K562 (cell line): Measurements from ENCODE around the gene KLK14. TPM values are rescaled to one million over a fixed set of nuclear protein-coding genes. Genes with fewer than 3 reads are reported as not detected.

Experiments used
- CBX8 ChIP-seq: fragments of 200-600 bp; sonication (generic); IDR thresholded peaks from 2 replicates; pipeline ENCODE4 v1.6.1; 2012; ENCODE audit warnings: borderline replicate concordance, mixed run types, low read depth, mild to moderate bottlenecking, moderate library complexity, mixed read lengths, low read length, control low read depth, inconsistent platforms; ENCODE audit not compliant: poor library complexity, severe bottlenecking; ENCODE audit errors: extremely low read depth
- FOXO4 ChIP-seq: fragments of 450-650 bp; formaldehyde crosslinking; IDR thresholded peaks from 2 replicates; pipeline ENCODE4 v1.4.0; 2020; ENCODE audit warnings: mild to moderate bottlenecking, moderate library complexity
- MAX ChIP-seq: sonication (generic); formaldehyde crosslinking; IDR thresholded peaks from 2 replicates; pipeline ENCODE4 v1.9.0; 2022; ENCODE audit warnings: mild to moderate bottlenecking, missing genetic modification reagents
- NBN ChIP-seq: fragments of 450-650 bp; IDR thresholded peaks from 2 replicates; pipeline ENCODE4 v1.6.1; 2016; ENCODE audit warnings: low read depth, mild to moderate bottlenecking
- OTX1 ChIP-seq: fragments of 450-650 bp; formaldehyde crosslinking; IDR thresholded peaks from 2 replicates; pipeline ENCODE4 v1.4.0; 2022; ENCODE audit warnings: mild to moderate bottlenecking
- PCBP2 ChIP-seq: fragments of 200-400 bp; formaldehyde crosslinking; IDR thresholded peaks from 2 replicates; pipeline ENCODE4 v1.6.1; 2018; ENCODE audit warnings: low read length, low read depth, mild to moderate bottlenecking, moderate library complexity; ENCODE audit not compliant: poor library complexity, severe bottlenecking
- PHB2 ChIP-seq: fragments of 450-650 bp; IDR thresholded peaks from 2 replicates; pipeline ENCODE4 v1.6.1; 2017; ENCODE audit warnings: low read depth
- POLR2H ChIP-seq: IDR thresholded peaks from 2 replicates; pipeline ENCODE4 v1.6.1; 2016; ENCODE audit warnings: missing genetic modification characterization, low read depth, mild to moderate bottlenecking, control low read depth, missing compliant biosample characterization, moderate library complexity
- PTBP1 ChIP-seq: fragments of 200-400 bp; formaldehyde crosslinking; IDR thresholded peaks from 2 replicates; pipeline ENCODE4 v1.6.1; 2017; ENCODE audit warnings: low read depth, low read length
- RBBP5 ChIP-seq: fragments of 200-600 bp; sonication (generic); IDR thresholded peaks from 2 replicates; pipeline ENCODE4 v1.6.1; 2012; ENCODE audit warnings: borderline replicate concordance, mild to moderate bottlenecking, low read length, control low read depth, inconsistent platforms; ENCODE audit not compliant: insufficient read depth, poor library complexity, severe bottlenecking
- SMARCA5 ChIP-seq: fragments of 450-650 bp; IDR thresholded peaks from 2 replicates; pipeline ENCODE4 v1.6.1; 2016
- SMARCB1 ChIP-seq: IDR thresholded peaks from 2 replicates; pipeline ENCODE4 v1.6.1; 2011; ENCODE audit warnings: improper control_type of control experiment, low read depth; ENCODE audit not compliant: insufficient read length
- SPI1 ChIP-seq: IDR thresholded peaks from 2 replicates; pipeline ENCODE4 v1.6.1; 2011; ENCODE audit warnings: low read depth, low read length, control low read depth, borderline replicate concordance
- SREBF2 ChIP-seq: sonication (generic); formaldehyde crosslinking; IDR thresholded peaks from 2 replicates; pipeline ENCODE4 v1.4.0; 2020; ENCODE audit warnings: mild to moderate bottlenecking, missing genetic modification reagents
- TGIF2 ChIP-seq: sonication (generic); formaldehyde crosslinking; IDR thresholded peaks from 2 replicates; pipeline ENCODE4 v1.8.1; 2022; ENCODE audit warnings: mild to moderate bottlenecking, missing genetic modification reagents, moderate library complexity
- TSHZ1 ChIP-seq: fragments of 250-450 bp; sonication (Bioruptor Pico); IDR thresholded peaks from 2 replicates; pipeline ENCODE4 v1.4.0; 2020; ENCODE audit warnings: mild to moderate bottlenecking, moderate library complexity
- ZEB2 ChIP-seq: fragments of 450-650 bp; IDR thresholded peaks from 2 replicates; pipeline ENCODE4 v1.6.1; 2016
- ZNF217 ChIP-seq: sonication (generic); formaldehyde crosslinking; IDR thresholded peaks from 2 replicates; pipeline ENCODE4 v1.8.0; 2022; ENCODE audit warnings: mild to moderate bottlenecking, missing genetic modification reagents
- polyA plus RNA-seq, 8 experiments: library from polyadenylated mRNA; depleted of rRNA in 4 of 8; stranded (reverse) in 5 of 8; unstranded in 3 of 8; fragments of >200 nt; fragmentation: Nextera tagmentation in 2 of 8; fragmentation: Illumina TruSeq in 1 of 8; extraction: Ambion mirVana in 2 of 8; extraction: Trizol in 1 of 8; gene quantifications; 2 replicates each; pipeline versions ENCODE4 v1.2.1 to v1.2.3, GENCODE V29; 2011 to 2014; ENCODE audit warnings: inconsistent platforms in 1 of 8, missing spikeins in 1 of 8
- total RNA-seq, 7 experiments: library from RNA; depleted of rRNA in 6 of 7; stranded (reverse); fragments of >200 nt in 6 of 7; fragmentation: Illumina TruSeq in 2 of 7; extraction: Trizol in 2 of 7; gene quantifications; 2 replicates each; pipeline versions ENCODE4 v1.2.1 to v1.2.3, GENCODE V29; 2011 to 2021; ENCODE audit warnings: low replicate concordance in 1 of 7
- TF ChIP-seq, protein P1 (sequence below): fragments of 450-650 bp; formaldehyde crosslinking; IDR thresholded peaks from 2 replicates; pipeline ENCODE4 v1.4.0; 2022; ENCODE audit warnings: missing genetic modification characterization
- TF ChIP-seq, protein P2 (sequence below): fragments of 450-650 bp; IDR thresholded peaks from 2 replicates; pipeline ENCODE4 v1.6.1; 2016

The KLK14 gene
- total and polyA plus RNA-seq, 9 of the 15 experiments (the other 6 are each of a cell fraction or from before 2014, with no cell fraction given): not detected

GRCh38 chr19:51131780-51132680 lies 49.3 kb upstream of the KLK14 start (continued):
- TF ChIP-seq, protein P1, sequence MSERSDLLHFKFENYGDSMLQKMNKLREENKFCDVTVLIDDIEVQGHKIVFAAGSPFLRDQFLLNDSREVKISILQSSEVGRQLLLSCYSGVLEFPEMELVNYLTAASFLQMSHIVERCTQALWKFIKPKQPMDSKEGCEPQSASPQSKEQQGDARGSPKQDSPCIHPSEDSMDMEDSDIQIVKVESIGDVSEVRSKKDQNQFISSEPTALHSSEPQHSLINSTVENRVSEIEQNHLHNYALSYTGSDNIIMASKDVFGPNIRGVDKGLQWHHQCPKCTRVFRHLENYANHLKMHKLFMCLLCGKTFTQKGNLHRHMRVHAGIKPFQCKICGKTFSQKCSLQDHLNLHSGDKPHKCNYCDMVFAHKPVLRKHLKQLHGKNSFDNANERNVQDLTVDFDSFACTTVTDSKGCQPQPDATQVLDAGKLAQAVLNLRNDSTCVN (CRISPR knock-in tag): no peak
- TF ChIP-seq RBBP5: peak; percentile 47
- TF ChIP-seq, protein P2, sequence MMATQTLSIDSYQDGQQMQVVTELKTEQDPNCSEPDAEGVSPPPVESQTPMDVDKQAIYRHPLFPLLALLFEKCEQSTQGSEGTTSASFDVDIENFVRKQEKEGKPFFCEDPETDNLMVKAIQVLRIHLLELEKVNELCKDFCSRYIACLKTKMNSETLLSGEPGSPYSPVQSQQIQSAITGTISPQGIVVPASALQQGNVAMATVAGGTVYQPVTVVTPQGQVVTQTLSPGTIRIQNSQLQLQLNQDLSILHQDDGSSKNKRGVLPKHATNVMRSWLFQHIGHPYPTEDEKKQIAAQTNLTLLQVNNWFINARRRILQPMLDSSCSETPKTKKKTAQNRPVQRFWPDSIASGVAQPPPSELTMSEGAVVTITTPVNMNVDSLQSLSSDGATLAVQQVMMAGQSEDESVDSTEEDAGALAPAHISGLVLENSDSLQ: no peak
- peak; percentile 15; the same call in 1 of the 2 replicates for TF ChIP-seq ZEB2
- no peak for TF ChIP-seq CBX8
- no peak for TF ChIP-seq PTBP1
- TF ChIP-seq SREBF2 (CRISPR knock-in tag): no peak
- TF ChIP-seq TGIF2: no peak
- no peak for TF ChIP-seq PCBP2
- TF ChIP-seq TSHZ1 (CRISPR knock-in tag): no peak
- no peak for TF ChIP-seq SPI1
- no peak for TF ChIP-seq POLR2H (tag)
- TF ChIP-seq SMARCB1: no peak
- no peak for TF ChIP-seq ZNF217 (CRISPR knock-in tag)
- no peak for TF ChIP-seq SMARCA5
- TF ChIP-seq NBN: no peak; the same call in 1 of the 2 replicates
- peak; percentile 54; the same call in 1 of the 2 replicates for TF ChIP-seq MAX
- no peak for TF ChIP-seq OTX1 (CRISPR knock-in tag)
- TF ChIP-seq FOXO4 (CRISPR knock-in tag): no peak
- no peak for TF ChIP-seq PHB2
